ENCODE results near the gene LBX2. TPM values are rescaled to one million over a fixed set of nuclear protein-coding genes. Genes with fewer than 3 reads are reported as not detected.
A peak's percentile ranks its signal among the peaks of the same experiment; 100 is the strongest.

LBX2 gene
- total RNA-seq, 1 donor, result 5.4 TPM

- DNase-seq (ENCODE audit: insufficient read length, low spot score, missing footprints), result peak; percentile 54
- Histone ChIP-seq H2AFZ (ENCODE audit: low read length) (no peak overlapping the region), H3K27me3 (ENCODE audit: insufficient read depth, low read length) (no peaks in the 10 kb centered on the region), H3K4me3 (ENCODE audit: insufficient read depth, low read length) (no peak overlapping the region), H3K4me2 (ENCODE audit: insufficient read depth, low read length) (no peak overlapping the region), H3K27ac (ENCODE audit: low read depth, low read length) (no peak overlapping the region), H3K9me3 (ENCODE audit: low read depth, low read length) (no peaks in the 10 kb centered on the region), H3K36me3 (ENCODE audit: insufficient read depth, low read length) (peaks cover 27% of the 10 kb centered on the region), H3K79me2 (ENCODE audit: insufficient read depth, low read length) (peaks cover 44% of the 10 kb centered on the region), H4K20me1 (ENCODE audit: insufficient read depth, low read length) (peaks cover 16% of the 10 kb centered on the region), H3K4me1 (ENCODE audit: insufficient read depth, low read length) (peaks cover 27% of the 10 kb centered on the region)
- TF ChIP-seq CTCF (IDR thresholded peaks at IDR 0.05; ENCODE audit: extremely low read depth, low read depth, low read length), result no peak
Measured at GRCh38 chr2:74526649-74527230, 27.3 kb upstream of the LBX2 start.

GRCh38 chr2:74525717-74526648 lies 26.6 kb upstream of the LBX2 start, which contains the start of gene DQX1:
DQX1 (minus strand) TSS chr2:74526231; CDS start chr2:74525729, 502 bp downstream.
- peak; percentile 63 for DNase-seq (ENCODE audit: insufficient read length, low spot score, missing footprints)
- Histone ChIP-seq H4K20me1 (ENCODE audit: insufficient read depth, low read length) (peaks cover 16% of the 10 kb centered on the region), H3K4me2 (ENCODE audit: insufficient read depth, low read length) (no peak within 1 kb of the TSS), H3K4me3 (ENCODE audit: insufficient read depth, low read length) (no peak within 1 kb of the TSS), H2AFZ (ENCODE audit: low read length) (no peak within 1 kb of the TSS), H3K4me1 (ENCODE audit: insufficient read depth, low read length) (peaks cover 19% of the 10 kb centered on the region), H3K79me2 (ENCODE audit: insufficient read depth, low read length) (peaks cover 37% of the 10 kb centered on the region), H3K9me3 (ENCODE audit: low read depth, low read length) (no peaks in the 10 kb centered on the region), H3K27ac (ENCODE audit: low read depth, low read length) (no peak within 1 kb of the TSS), H3K36me3 (ENCODE audit: insufficient read depth, low read length) (peaks cover 27% of the 10 kb centered on the region), H3K27me3 (ENCODE audit: insufficient read depth, low read length) (no peaks in the 10 kb centered on the region)
- TF ChIP-seq CTCF (IDR thresholded peaks at IDR 0.05; ENCODE audit: extremely low read depth, low read depth, low read length), result no peak

- Histone ChIP-seq H3K79me2 (ENCODE audit: insufficient read depth, low read length) (peaks cover 28% of the 10 kb centered on the region), H3K9me3 (ENCODE audit: low read depth, low read length) (no peaks in the 10 kb centered on the region), H3K27me3 (ENCODE audit: insufficient read depth, low read length) (peaks cover 7% of the 10 kb centered on the region), H3K4me3 (ENCODE audit: insufficient read depth, low read length) (no peak overlapping the region), H3K4me2 (ENCODE audit: insufficient read depth, low read length) (no peak overlapping the region), H2AFZ (ENCODE audit: low read length) (no peak overlapping the region), H3K4me1 (ENCODE audit: insufficient read depth, low read length) (peaks cover 14% of the 10 kb centered on the region), H3K36me3 (ENCODE audit: insufficient read depth, low read length) (peaks cover 27% of the 10 kb centered on the region), H3K27ac (ENCODE audit: low read depth, low read length) (no peak overlapping the region), H4K20me1 (ENCODE audit: insufficient read depth, low read length) (peaks cover 16% of the 10 kb centered on the region)
- DNase-seq (ENCODE audit: insufficient read length, low spot score, missing footprints), result peak; percentile 25
- no peak for TF ChIP-seq CTCF (IDR thresholded peaks at IDR 0.05; ENCODE audit: extremely low read depth, low read depth, low read length)
Measured at GRCh38 chr2:74524955-74525716, 25.7 kb upstream of the LBX2 start.

Measured in osteoblast (primary cell).